Mammary epithelial cell (primary cell): Measurements from ENCODE around the gene MYBBP1A.

ENCODE experiments used
- CTCF ChIP-seq, 2 donors: IDR thresholded peaks in 1 of 2; conservative IDR thresholded peaks in 1 of 2; 2 replicates each; pipeline ENCODE4 v1.5.1; 2011 to 2012; ENCODE audit warnings: inconsistent platforms in 2 of 2, low read length in 2 of 2, mild to moderate bottlenecking in 2 of 2, control low read depth in 1 of 2, low read depth in 1 of 2; ENCODE audit not compliant: insufficient read depth in 1 of 2; ENCODE audit errors: extremely low read depth in 1 of 2
- EZH2 ChIP-seq: IDR thresholded peaks from 2 replicates; pipeline ENCODE4 v1.6.1; 2012; ENCODE audit warnings: low read length, inconsistent platforms, borderline replicate concordance

- TF ChIP-seq EZH2 (no peak), CTCF (conservative IDR thresholded peaks at IDR 0.05 in 1 of 2, IDR thresholded peaks at IDR 0.05 in 1 of 2; ENCODE audit: extremely low read depth in 1 of 2, insufficient read depth in 1 of 2, low read depth in 1 of 2, low read length in 2 of 2) (no peak)
These were observed 12.4 kb downstream of the MYBBP1A start for GRCh38 chr17:4542726-4543191.
